GM13977 (cell line): ENCODE measurements around the gene CALML3.

Experiments
- DNase-seq: peaks from one replicate; pipeline ENCODE4 v3.0.0; 2012; ENCODE audit warnings: low spot score
- in situ Hi-C: fragments of 300-500 bp; cut with MboI; formaldehyde crosslinking; loops from one replicate; pipeline ENCODE4 v1.12.0; 2022; ENCODE audit warnings: low sequenced_read_pairs, low pct_unique_long_range_greater_than_20kb, mixed read lengths, inconsistent platforms; ENCODE audit not compliant: unreplicated experiment
- TF ChIP-seq, protein P1 (sequence below): IDR thresholded peaks from 2 replicates; pipeline ENCODE4 v1.5.1; 2012; ENCODE audit warnings: mild to moderate bottlenecking, control low read depth; ENCODE audit not compliant: insufficient read depth; ENCODE audit errors: extremely low read depth, missing control alignments

Gene CALML3

GRCh38 chr10:5561704-5562645, 37.2 kb downstream of the CALML3 start:
- TF ChIP-seq, protein P1, sequence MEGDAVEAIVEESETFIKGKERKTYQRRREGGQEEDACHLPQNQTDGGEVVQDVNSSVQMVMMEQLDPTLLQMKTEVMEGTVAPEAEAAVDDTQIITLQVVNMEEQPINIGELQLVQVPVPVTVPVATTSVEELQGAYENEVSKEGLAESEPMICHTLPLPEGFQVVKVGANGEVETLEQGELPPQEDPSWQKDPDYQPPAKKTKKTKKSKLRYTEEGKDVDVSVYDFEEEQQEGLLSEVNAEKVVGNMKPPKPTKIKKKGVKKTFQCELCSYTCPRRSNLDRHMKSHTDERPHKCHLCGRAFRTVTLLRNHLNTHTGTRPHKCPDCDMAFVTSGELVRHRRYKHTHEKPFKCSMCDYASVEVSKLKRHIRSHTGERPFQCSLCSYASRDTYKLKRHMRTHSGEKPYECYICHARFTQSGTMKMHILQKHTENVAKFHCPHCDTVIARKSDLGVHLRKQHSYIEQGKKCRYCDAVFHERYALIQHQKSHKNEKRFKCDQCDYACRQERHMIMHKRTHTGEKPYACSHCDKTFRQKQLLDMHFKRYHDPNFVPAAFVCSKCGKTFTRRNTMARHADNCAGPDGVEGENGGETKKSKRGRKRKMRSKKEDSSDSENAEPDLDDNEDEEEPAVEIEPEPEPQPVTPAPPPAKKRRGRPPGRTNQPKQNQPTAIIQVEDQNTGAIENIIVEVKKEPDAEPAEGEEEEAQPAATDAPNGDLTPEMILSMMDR: no peak
- no peak for DNase-seq
- in situ Hi-C loops: no loop called here

GRCh38 chr10:5563321-5563961, 38.7 kb downstream of the CALML3 start:
- TF ChIP-seq, protein P1: no peak
- DNase-seq: no peak
- in situ Hi-C loops: no loop called here

- DNase-seq: no peak
These were observed 39.3 kb downstream of the CALML3 start for GRCh38 chr10:5563991-5564536.

DNA sequence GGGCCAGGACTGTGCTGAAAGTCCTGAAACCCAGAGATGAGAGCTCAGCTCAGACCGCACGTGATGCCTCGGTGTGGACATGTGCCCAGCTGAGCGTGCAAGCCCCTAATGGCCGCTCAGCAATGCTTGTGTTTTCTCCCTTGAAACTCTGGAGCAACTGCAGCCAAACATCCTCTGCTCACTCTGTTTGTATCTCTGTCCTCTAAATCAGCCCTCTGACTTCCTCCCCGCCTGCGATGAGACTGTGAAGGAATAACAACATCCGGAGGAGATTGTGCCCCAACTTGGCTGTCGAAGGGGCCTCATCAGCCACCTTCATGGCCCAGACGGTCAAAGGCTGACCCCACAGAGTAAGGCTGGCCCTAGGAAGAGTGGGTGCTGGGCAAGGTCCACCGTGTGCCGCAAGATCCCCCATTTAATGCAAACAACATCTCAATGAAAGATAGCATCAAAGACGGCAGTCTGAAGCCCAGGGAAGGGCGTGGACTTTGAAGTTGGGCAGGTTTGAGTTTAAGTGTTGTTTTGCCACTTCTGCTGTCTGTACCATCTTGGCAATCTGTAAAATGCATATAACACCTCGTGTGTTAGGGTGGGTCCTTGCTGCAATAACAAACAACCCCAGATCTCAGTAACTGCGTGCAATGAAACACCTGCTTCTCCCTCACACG, 39.9 kb downstream of the CALML3 start:
- no peak for DNase-seq
- TF ChIP-seq, protein P1: no peak
- in situ Hi-C loops: no loop called here

More at GRCh38 chr10:5563991-5564536, 39.3 kb downstream of the CALML3 start:
- TF ChIP-seq, protein P1: no peak
- in situ Hi-C loops: no loop called here

- TF ChIP-seq, protein P1: no peak
- in situ Hi-C loops: no loop called here
- DNase-seq: no peak
These were observed 40.4 kb downstream of the CALML3 start for GRCh38 chr10:5565205-5565545.
